Measurements from ENCODE around the gene GAS2.
A peak's percentile ranks its signal among the peaks of the same experiment; 100 is the strongest.
"Not testable (repeated sequence)": the region's sequence is repeated elsewhere in the genome, so short reads cannot be mapped to it uniquely, and the experiment has no call there.

The GAS2 gene

GRCh38 chr11:22666325-22666687 is at the start of gene GAS2:
Gene GAS2 (plus strand): TSS chr11:22666611. CDS start chr11:22674870, 8,259 bp downstream.
- Mint-ChIP-seq H3K27ac (no peak within 1 kb of the TSS), H3K36me3 (no peaks in the 10 kb centered on the region), H3K4me3 (peak within 1 kb of the TSS; percentile 54), H3K9me3 (no peaks in the 10 kb centered on the region), H3K4me1 (peaks cover 18% of the 10 kb centered on the region), H3K27me3 (peaks cover 41% of the 10 kb centered on the region)
- CTCF ChIA-PET, result no interaction called here
- DNase-seq, result no peak

GRCh38 chr11:22617868-22618267 is 48.5 kb upstream of the GAS2 start:
- DNase-seq, result no peak
- CTCF ChIA-PET, result no interaction called here
- peaks cover 7% of the 10 kb centered on the region for H3K4me1 Mint-ChIP-seq
- no peak overlapping the region for H3K4me3 Mint-ChIP-seq
- H3K27me3 Mint-ChIP-seq, result no peaks in the 10 kb centered on the region
- H3K36me3 Mint-ChIP-seq, result peaks cover 22% of the 10 kb centered on the region
- H3K9me3 Mint-ChIP-seq, result peaks cover 4% of the 10 kb centered on the region
- no peak overlapping the region for H3K27ac Mint-ChIP-seq

GRCh38 chr11:22624742-22625447 is 41.5 kb upstream of the GAS2 start:
- Mint-ChIP-seq H3K4me3 (peak overlapping the region; percentile 96), H3K36me3 (peaks cover 23% of the 10 kb centered on the region), H3K9me3 (no peaks in the 10 kb centered on the region), H3K4me1 (peaks cover 34% of the 10 kb centered on the region), H3K27me3 (no peaks in the 10 kb centered on the region), H3K27ac (peak overlapping the region; percentile 97)
- CTCF ChIA-PET, result interaction anchor here (1.0 to 1.5 kb wide), 2 partner anchors 32 to 205 kb away, joined by 6 to 7 read pairs; partner anchors contain the start of gene SVIP
- DNase-seq, result peak; percentile 72

DNA sequence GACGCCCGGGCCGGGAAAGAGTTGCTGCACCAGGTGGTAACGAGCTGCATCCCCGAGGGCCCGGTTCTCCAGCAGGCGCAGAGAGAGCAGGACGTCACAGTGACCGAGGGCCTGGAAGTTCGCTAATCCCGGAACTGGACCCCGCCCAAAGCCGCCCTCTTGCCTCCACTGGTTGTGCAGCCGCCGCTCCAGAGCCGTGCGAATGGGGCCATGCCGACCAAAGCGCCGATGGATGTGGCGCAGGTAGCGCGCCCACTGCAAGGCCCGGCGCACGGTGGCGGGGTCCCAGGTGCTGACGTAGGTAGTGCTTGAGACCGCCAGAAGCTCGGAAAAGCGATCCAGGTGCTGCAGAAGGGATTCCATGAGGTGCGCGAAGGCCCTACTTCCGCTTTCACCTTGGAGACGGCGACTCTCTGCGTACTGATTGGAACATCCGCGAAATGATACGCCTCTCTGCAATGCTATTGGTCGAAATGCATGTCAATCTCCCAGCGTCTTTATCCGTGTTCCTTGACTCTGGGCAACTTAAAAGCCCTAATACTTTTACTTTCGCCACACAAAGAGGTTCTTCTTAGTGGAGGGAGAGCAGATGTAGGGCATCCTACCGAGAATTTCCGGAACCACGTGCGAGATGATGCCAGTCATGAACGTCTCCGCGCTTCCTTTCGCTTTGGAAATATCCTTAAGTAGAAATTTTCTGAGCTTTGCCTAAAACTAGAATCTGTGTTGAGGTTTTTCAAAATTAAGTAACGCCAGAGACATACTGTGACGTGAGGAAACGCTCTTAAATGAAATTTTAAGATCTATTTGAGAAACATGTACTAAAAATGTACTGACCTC is 40.7 kb upstream of the GAS2 start, which contains the start of gene FANCF:
FANCF (minus strand) TSS at position 376 of the 840 bp plus-strand sequence; CDS start at position 363, 13 bp downstream.
- H3K36me3 Mint-ChIP-seq, result peaks cover 18% of the 10 kb centered on the region

GRCh38 chr11:22626573-22627239 is 39.7 kb upstream of the GAS2 start:
- Mint-ChIP-seq H3K4me3 (peak overlapping the region; percentile 21), H3K27me3 (no peaks in the 10 kb centered on the region), H3K27ac (peak overlapping the region; percentile 97), H3K9me3 (no peaks in the 10 kb centered on the region), H3K36me3 (peaks cover 11% of the 10 kb centered on the region), H3K4me1 (peaks cover 31% of the 10 kb centered on the region)
- CTCF ChIA-PET, result interaction anchor here (1.0 to 1.5 kb wide), 2 partner anchors 14 to 31 kb away, joined by 3 to 7 read pairs; no protein-coding TSS in a partner anchor
- DNase-seq, result no peak

More for the DNA sequence above, 40.7 kb upstream of the GAS2 start, which contains the start of gene FANCF:
- peak; percentile 96 for DNase-seq
- CTCF ChIA-PET, result interaction anchor here (1.0 to 1.5 kb wide), 3 partner anchors 15 to 204 kb away, joined by 3 to 7 read pairs (median 6); partner anchors contain the start of gene SVIP
- H3K4me1 Mint-ChIP-seq, result peaks cover 34% of the 10 kb centered on the region
- H3K4me3 Mint-ChIP-seq, result peak within 1 kb of the TSS; percentile 96
- H3K9me3 Mint-ChIP-seq, result no peaks in the 10 kb centered on the region
- peak within 1 kb of the TSS; percentile 97 for H3K27ac Mint-ChIP-seq
- no peaks in the 10 kb centered on the region for H3K27me3 Mint-ChIP-seq

GRCh38 chr11:22627421-22627820 is 39.0 kb upstream of the GAS2 start:
- Mint-ChIP-seq H3K36me3 (peaks cover 10% of the 10 kb centered on the region), H3K9me3 (no peaks in the 10 kb centered on the region), H3K4me1 (peaks cover 30% of the 10 kb centered on the region), H3K4me3 (no peak overlapping the region), H3K27ac (no peak overlapping the region), H3K27me3 (no peaks in the 10 kb centered on the region)
- CTCF ChIA-PET, result interaction anchor here (0.6 kb wide), 1 partner anchor 187 kb away, joined by 3 read pairs; no protein-coding TSS in a partner anchor
- no peak for DNase-seq

GRCh38 chr11:22633354-22633902 is 33.0 kb upstream of the GAS2 start:
- CTCF ChIA-PET, result no interaction called here
- DNase-seq, result no peak
- H3K4me3 Mint-ChIP-seq, result no peak overlapping the region
- no peaks in the 10 kb centered on the region for H3K4me1 Mint-ChIP-seq
- peaks cover 1% of the 10 kb centered on the region for H3K36me3 Mint-ChIP-seq
- no peak overlapping the region for H3K27ac Mint-ChIP-seq
- no peaks in the 10 kb centered on the region for H3K27me3 Mint-ChIP-seq
- no peaks in the 10 kb centered on the region for H3K9me3 Mint-ChIP-seq

DNA sequence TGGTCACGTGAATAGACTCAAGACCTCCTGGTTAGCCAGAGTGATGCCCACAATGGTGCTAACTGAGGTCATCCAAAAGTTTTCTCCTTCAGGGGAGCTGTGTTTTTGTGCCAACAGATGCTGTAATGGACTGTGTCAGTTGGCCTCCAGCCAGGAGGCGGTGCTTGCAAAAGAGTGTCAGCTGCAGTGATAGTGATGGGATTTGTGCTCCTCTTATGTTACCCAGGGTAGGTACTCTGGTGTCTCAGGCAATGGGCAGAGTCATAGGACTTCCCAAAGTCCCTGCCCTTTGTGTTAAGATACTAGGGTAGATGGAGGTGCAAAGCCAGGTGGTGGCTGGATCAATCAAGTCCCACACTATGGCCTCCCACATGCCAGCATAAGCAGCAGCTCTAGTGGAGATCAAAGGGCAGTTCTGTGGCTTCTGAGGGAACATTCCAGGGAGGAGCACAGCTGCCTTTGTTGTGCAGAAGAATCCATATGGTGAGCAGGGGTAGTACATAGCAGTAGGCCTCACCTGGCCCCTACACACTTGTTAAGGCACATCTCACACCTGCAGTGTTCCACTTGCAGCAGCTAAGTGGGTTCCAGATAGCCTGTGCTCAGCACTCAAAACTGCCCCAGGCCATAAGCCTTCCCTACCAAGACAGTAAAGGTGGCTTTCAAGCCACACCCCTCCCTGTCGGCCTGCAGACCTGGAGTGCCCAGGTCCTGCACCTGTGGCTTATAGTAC is 31.3 kb upstream of the GAS2 start:
- no peak for DNase-seq
- Mint-ChIP-seq H3K36me3 (peaks cover 1% of the 10 kb centered on the region), H3K27ac (no peak overlapping the region), H3K9me3 (no peaks in the 10 kb centered on the region), H3K4me3 (no peak overlapping the region), H3K27me3 (no peaks in the 10 kb centered on the region), H3K4me1 (no peaks in the 10 kb centered on the region)
- CTCF ChIA-PET, result no interaction called here

GRCh38 chr11:22635689-22636088 is 30.7 kb upstream of the GAS2 start:
- H3K4me3 Mint-ChIP-seq, result no peak overlapping the region
- H3K27ac Mint-ChIP-seq, result no peak overlapping the region
- no peaks in the 10 kb centered on the region for H3K27me3 Mint-ChIP-seq
- H3K4me1 Mint-ChIP-seq, result no peaks in the 10 kb centered on the region
- CTCF ChIA-PET, result no interaction called here
- DNase-seq, result no peak
- no peaks in the 10 kb centered on the region for H3K9me3 Mint-ChIP-seq
- peaks cover 1% of the 10 kb centered on the region for H3K36me3 Mint-ChIP-seq

DNA sequence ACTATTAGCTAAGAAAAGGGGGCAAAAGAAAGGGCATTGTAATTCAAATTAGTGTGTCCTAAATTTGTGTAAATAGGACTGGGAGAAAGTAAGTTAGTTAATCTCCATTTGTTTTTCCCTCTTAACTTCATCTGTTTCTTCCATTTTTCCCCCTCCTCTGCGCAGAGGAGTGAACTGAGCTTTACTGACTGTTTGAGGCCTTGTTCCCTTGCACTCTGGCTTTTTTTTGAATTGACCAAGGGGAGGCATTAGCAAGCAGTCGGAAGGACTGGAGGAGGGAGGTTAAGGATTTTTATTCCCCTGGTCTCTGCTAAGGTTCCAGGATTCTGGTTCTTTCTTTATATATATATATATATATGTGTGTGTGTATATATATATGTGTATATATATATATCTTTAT is 25.5 kb upstream of the GAS2 start:
- no peaks in the 10 kb centered on the region for H3K36me3 Mint-ChIP-seq
- DNase-seq, result no peak
- no peaks in the 10 kb centered on the region for H3K27me3 Mint-ChIP-seq
- H3K9me3 Mint-ChIP-seq, result no peaks in the 10 kb centered on the region
- H3K27ac Mint-ChIP-seq, result no peak overlapping the region
- H3K4me3 Mint-ChIP-seq, result no peak overlapping the region
- H3K4me1 Mint-ChIP-seq, result no peaks in the 10 kb centered on the region
- CTCF ChIA-PET, result interaction anchor here (1.1 kb wide), 1 partner anchor 15 kb away, joined by 3 read pairs; no protein-coding TSS in a partner anchor

DNA sequence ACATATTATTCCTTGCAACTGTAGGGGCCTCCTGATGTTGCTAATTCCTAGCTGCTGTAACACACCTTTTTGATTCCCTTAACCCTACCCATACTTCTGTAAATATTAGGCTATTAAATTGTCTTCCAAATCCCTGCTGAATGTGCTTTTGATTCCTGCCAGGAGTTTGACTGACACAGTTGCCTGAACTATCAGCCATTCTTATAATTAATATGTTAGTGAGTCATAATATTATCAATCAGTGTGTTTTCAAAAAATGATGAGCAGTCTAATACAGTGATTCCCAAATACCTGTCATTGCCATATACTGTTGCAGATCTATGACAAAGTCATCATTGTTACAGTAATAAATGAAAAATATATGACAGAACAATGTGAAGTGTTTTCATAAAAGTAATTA is 24.9 kb upstream of the GAS2 start:
- H3K36me3 Mint-ChIP-seq, result no peaks in the 10 kb centered on the region
- no peaks in the 10 kb centered on the region for H3K27me3 Mint-ChIP-seq
- no peak for DNase-seq
- H3K27ac Mint-ChIP-seq, result no peak overlapping the region
- no peaks in the 10 kb centered on the region for H3K9me3 Mint-ChIP-seq
- H3K4me3 Mint-ChIP-seq, result no peak overlapping the region
- CTCF ChIA-PET, result no interaction called here
- H3K4me1 Mint-ChIP-seq, result no peaks in the 10 kb centered on the region

GRCh38 chr11:22652346-22652745 is 14.1 kb upstream of the GAS2 start:
- H3K36me3 Mint-ChIP-seq, H3K27me3 Mint-ChIP-seq, H3K4me3 Mint-ChIP-seq, DNase-seq, H3K4me1 Mint-ChIP-seq, H3K9me3 Mint-ChIP-seq, H3K27ac Mint-ChIP-seq, CTCF ChIA-PET: not testable (repeated sequence)

- no peaks in the 10 kb centered on the region for H3K36me3 Mint-ChIP-seq
- DNase-seq, result no peak
- no peaks in the 10 kb centered on the region for H3K9me3 Mint-ChIP-seq
- H3K27ac Mint-ChIP-seq, result no peak overlapping the region
- peaks cover 4% of the 10 kb centered on the region for H3K27me3 Mint-ChIP-seq
- H3K4me3 Mint-ChIP-seq, result no peak overlapping the region
- CTCF ChIA-PET, result no interaction called here
- peaks cover 14% of the 10 kb centered on the region for H3K4me1 Mint-ChIP-seq
Measured at GRCh38 chr11:22656130-22656529, 10.3 kb upstream of the GAS2 start.

Data from activated naive CD4-positive, alpha-beta T cell treated with anti-CD3 and anti-CD28 coated beads, Interleukin-2, amount 10 ng/mL, durations not matched to agents 7 days and 5 days (primary cell).